Common myeloid progenitor, CD34-positive (primary cell): ENCODE measurements around the gene CWC15.

Source experiments
- CTCF ChIA-PET: fragments of 350-600 bp; sonication (Branson Sonifier 250); formaldehyde crosslinking; loops from one replicate; lab custom pipeline; 2021; ENCODE audit warnings: antibody characterized with exemption; lab: Charles Lee
- POLR2A ChIA-PET: fragments of 350-600 bp; sonication (Branson Sonifier 250); formaldehyde crosslinking; loops from one replicate; lab custom pipeline; 2021; ENCODE audit warnings: antibody characterized with exemption; lab: Charles Lee
- DNase-seq, 3 donors: peaks; one replicate each; pipeline versions ENCODE4 v3.0.0 to v3.0.0-alpha.2; 2013
- H3K27ac ChIP-seq, 2 experiments: 1 replicate in 1 of 2; 2 replicates in 1 of 2; pipeline ENCODE4 v1.7.0; 2013; ENCODE audit warnings: inconsistent platforms in 2 of 2, low read length in 2 of 2, mild to moderate bottlenecking in 2 of 2, low read depth in 1 of 2, moderate library complexity in 1 of 2; ENCODE audit not compliant: severe bottlenecking in 2 of 2, insufficient read depth in 1 of 2, poor library complexity in 1 of 2
- H3K27me3 ChIP-seq, 5 experiments: replicated peaks in 2 of 5; 1 replicate in 3 of 5; 2 replicates in 2 of 5; pipeline versions ENCODE4 v1.6.1 to v1.7.0; 2013; ENCODE audit warnings: low read length in 4 of 5, mild to moderate bottlenecking in 2 of 5, moderate library complexity in 2 of 5, inconsistent platforms in 1 of 5; ENCODE audit not compliant: insufficient read depth in 5 of 5, control insufficient read depth in 4 of 5
- H3K36me3 ChIP-seq, 4 experiments: 1 replicate in 2 of 4; 2 replicates in 2 of 4; pipeline versions ENCODE4 v1.6.1 to v1.7.0; 2013; ENCODE audit warnings: low read length in 3 of 4, control low read depth in 1 of 4, mild to moderate bottlenecking in 1 of 4; ENCODE audit not compliant: control insufficient read depth in 4 of 4, insufficient read depth in 4 of 4
- H3K4me1 ChIP-seq, 4 experiments: 1 replicate in 3 of 4; 2 replicates in 1 of 4; pipeline versions ENCODE4 v1.6.1 to v1.7.1; 2013; ENCODE audit warnings: low read length in 3 of 4, mild to moderate bottlenecking in 3 of 4, control low read depth in 1 of 4, inconsistent platforms in 1 of 4, moderate library complexity in 1 of 4; ENCODE audit not compliant: control insufficient read depth in 4 of 4, insufficient read depth in 4 of 4; ENCODE audit errors: control extremely low read depth in 1 of 4
- H3K4me3 ChIP-seq, 7 experiments: 1 replicate in 4 of 7; 2 replicates in 3 of 7; pipeline versions ENCODE4 v1.5.1 to v1.7.0; 2013; ENCODE audit warnings: mild to moderate bottlenecking in 7 of 7, low read length in 6 of 7, moderate library complexity in 6 of 7, inconsistent platforms in 2 of 7, low read depth in 2 of 7, control low read depth in 1 of 7; ENCODE audit not compliant: insufficient read depth in 4 of 7, control insufficient read depth in 1 of 7; ENCODE audit errors: extremely low read depth in 1 of 7
- H3K9me3 ChIP-seq, 5 experiments: 1 replicate in 4 of 5; 2 replicates in 1 of 5; pipeline versions ENCODE4 v1.6.1 to v1.7.1; 2013; ENCODE audit warnings: low read length in 4 of 5, mild to moderate bottlenecking in 2 of 5, inconsistent platforms in 1 of 5, low read depth in 1 of 5, moderate library complexity in 1 of 5; ENCODE audit not compliant: control insufficient read depth in 4 of 5, insufficient read depth in 2 of 5; ENCODE audit errors: control extremely low read depth in 1 of 5
- WGBS: methylation state at CpG from one replicate; pipeline ENCODE4 v1.1.5; 2013; ENCODE audit not compliant: insufficient coverage; 5-methylcytosine and 5-hydroxymethylcytosine counted together

CWC15 gene

GRCh38 chr11:94972700-94973098, 657 bp downstream of the CWC15 start:
- H3K4me1 ChIP-seq = peaks cover 6 to 15% (median 9%) of the 10 kb centered on the region in 4 experiments
- peak overlapping the region; percentile 89 to 99 (median 95) for H3K4me3 ChIP-seq
- CTCF ChIA-PET = no interaction called here
- H3K27me3 ChIP-seq = no peaks in the 10 kb centered on the region
- POLR2A ChIA-PET = interaction anchor here (0.7 to 0.8 kb wide), 2 partner anchors 11 to 44 kb away, joined by 3 to 4 read pairs; no protein-coding TSS in a partner anchor
- no peaks in the 10 kb centered on the region for H3K9me3 ChIP-seq
- peak overlapping the region; percentile 75 to 89 for H3K27ac ChIP-seq
- H3K36me3 ChIP-seq = peaks cover 17 to 38% (median 29%) of the 10 kb centered on the region in 4 experiments
- peak; percentile 13 to 71 (median 63) for DNase-seq
- WGBS = 0% methylated on average over 1 of the region's 5 CpGs

DNA sequence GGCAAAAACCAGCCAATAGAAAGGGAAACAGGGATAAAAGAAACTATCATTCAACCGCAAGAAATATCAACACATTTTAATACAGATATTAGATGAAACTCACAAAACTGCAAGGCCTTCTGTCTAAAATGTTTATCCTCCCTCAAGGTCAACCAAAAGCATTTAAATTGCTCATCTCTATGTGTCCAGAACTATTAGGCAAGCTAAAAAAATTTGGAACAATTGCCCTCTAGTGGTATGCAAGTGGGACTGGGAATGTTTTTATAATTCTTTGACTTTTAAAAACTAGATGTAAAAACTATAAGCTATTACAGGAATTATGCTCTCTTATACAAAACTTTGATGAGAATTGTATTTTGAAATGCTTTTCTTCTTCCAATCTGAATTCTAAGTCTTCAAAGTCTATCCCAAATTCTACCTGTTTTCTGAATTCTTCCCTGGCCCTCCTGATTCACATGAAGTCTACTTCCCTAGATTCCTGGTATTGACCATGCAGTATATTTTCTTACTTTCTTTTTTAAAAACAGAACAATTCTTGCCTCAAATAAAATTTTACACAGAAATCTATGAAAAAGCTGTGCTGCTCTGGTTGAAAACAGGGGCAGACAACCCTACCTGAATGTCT, 4.9 kb downstream of the CWC15 start:
- no CpG with 5 or more reads among the region's 1 CpG for WGBS
- POLR2A ChIA-PET = no interaction called here

DNA sequence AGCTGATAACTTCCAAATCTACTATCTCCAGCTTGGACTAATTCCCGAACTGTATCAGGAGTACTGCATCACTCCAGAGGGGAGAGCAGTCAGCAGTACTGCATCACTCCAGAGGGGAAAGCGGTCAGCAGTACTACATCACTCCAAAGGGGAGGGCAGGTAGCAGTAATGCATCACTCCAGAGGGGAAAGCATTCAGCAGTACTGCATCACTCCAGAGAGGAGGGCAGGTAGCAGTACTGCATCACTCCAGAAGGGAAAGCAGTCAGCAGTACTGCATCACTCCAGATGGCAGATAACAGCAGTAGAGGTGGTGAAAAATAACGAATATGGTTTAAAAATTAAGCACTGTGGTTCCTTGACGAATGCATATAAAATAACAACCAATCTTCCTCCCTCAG, 8.4 kb downstream of the CWC15 start:
- POLR2A ChIA-PET = no interaction called here
- peak in 2 of 3 donors; percentile 18 to 29 for DNase-seq
- 100% methylated on average over 2 of the region's 4 CpGs for WGBS
- peaks cover 37 to 86% (median 61%) of the 10 kb centered on the region in 4 experiments for H3K36me3 ChIP-seq
- no peaks in the 10 kb centered on the region for H3K27me3 ChIP-seq
- CTCF ChIA-PET = interaction anchor here (1.3 to 1.4 kb wide), 3 partner anchors 8 to 189 kb away, joined by 3 to 4 read pairs (median 3); no protein-coding TSS in a partner anchor
- H3K9me3 ChIP-seq = no peaks in the 10 kb centered on the region
- no peak overlapping the region for H3K4me3 ChIP-seq
- no peaks in the 10 kb centered on the region for H3K4me1 ChIP-seq
- no peak overlapping the region for H3K27ac ChIP-seq

More for the DNA sequence above, 4.9 kb downstream of the CWC15 start:
- CTCF ChIA-PET = interaction anchor here (1.0 to 3.2 kb wide), 9 partner anchors 18 to 345 kb away, joined by 4 to 20 read pairs (median 5); partner anchors contain the start of gene SRSF8
- H3K4me1 ChIP-seq = peaks cover 6 to 12% (median 9%) of the 10 kb centered on the region in 4 experiments
- DNase-seq = peak; percentile 16 to 33 (median 33)
- no peaks in the 10 kb centered on the region for H3K27me3 ChIP-seq
- no peak overlapping the region for H3K27ac ChIP-seq
- peaks cover 29 to 76% (median 56%) of the 10 kb centered on the region in 4 experiments for H3K36me3 ChIP-seq
- H3K4me3 ChIP-seq = no peak overlapping the region
- no peaks in the 10 kb centered on the region for H3K9me3 ChIP-seq

GRCh38 chr11:94961255-94961654, 12.1 kb downstream of the CWC15 start:
- WGBS = 100% methylated on average over 1 of the region's 1 CpG
- no peak overlapping the region for H3K4me3 ChIP-seq
- no peak for DNase-seq

DNA sequence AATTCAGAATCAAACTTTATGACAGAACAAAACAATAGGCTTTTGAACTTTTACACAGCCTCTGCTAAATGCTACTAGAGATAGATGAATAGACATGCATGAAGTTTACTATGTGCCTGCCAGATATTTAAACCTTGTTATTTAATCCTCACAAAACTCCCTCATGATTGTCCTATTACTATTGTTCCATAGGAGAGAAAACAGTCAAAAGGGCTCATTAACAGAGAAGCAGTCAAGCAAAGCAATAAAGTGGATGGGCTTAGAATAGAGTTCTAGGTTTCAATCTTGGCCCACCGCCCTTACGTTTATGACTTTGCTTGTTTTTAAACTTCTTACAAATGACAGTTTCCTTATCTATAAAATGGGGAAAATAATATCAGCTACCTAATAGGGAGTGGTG, 12.9 kb downstream of the CWC15 start:
- Histone ChIP-seq H3K36me3 (peaks cover 23 to 60% (median 38%) of the 10 kb centered on the region in 4 experiments), H3K4me3 (no peak overlapping the region), H3K27ac (no peak overlapping the region), H3K4me1 (no peaks in the 10 kb centered on the region), H3K27me3 (no peaks in the 10 kb centered on the region), H3K9me3 (no peaks in the 10 kb centered on the region)
- POLR2A ChIA-PET = no interaction called here
- DNase-seq = no peak
- CTCF ChIA-PET = interaction anchor here (0.6 to 1.6 kb wide), 2 partner anchors 104 to 185 kb away, joined by 3 read pairs; no protein-coding TSS in a partner anchor
- WGBS = no CpG with 5 or more reads among the region's 2 CpGs

More at GRCh38 chr11:94961255-94961654, 12.1 kb downstream of the CWC15 start:
- peaks cover 27 to 68% (median 46%) of the 10 kb centered on the region in 4 experiments for H3K36me3 ChIP-seq
- ChIA-PET CTCF (interaction anchor here (1.3 to 1.9 kb wide), 4 partner anchors 15 to 186 kb away, joined by 3 to 4 read pairs (median 3); no protein-coding TSS in a partner anchor), POLR2A (interaction anchor here (1.1 kb wide), 1 partner anchor 12 kb away, joined by 3 read pairs; the partner anchor contains the start of gene CWC15)
- no peaks in the 10 kb centered on the region for H3K9me3 ChIP-seq
- no peaks in the 10 kb centered on the region for H3K27me3 ChIP-seq
- no peaks in the 10 kb centered on the region for H3K4me1 ChIP-seq
- H3K27ac ChIP-seq = no peak overlapping the region

DNA sequence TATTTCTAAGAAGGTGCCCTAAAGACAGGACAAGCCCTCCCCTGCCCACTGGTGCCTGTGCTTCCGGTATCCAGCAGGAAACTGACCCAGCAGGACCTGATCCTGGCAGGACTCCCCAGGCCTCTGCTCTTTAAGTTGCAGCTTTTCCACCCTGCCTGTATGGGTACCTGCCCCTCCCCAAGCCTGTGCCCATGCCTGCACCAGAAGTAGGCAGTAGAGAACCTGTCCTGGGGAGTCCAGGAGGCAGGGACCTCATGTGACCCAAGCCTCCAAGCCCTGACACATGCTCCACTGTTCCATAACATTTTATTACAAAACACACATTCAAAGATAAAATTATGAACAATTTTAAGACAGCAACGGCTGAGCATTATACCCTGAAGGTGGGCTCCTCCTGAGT, 14.2 kb downstream of the CWC15 start:
- Histone ChIP-seq H3K4me3 (no peak overlapping the region), H3K4me1 (no peaks in the 10 kb centered on the region), H3K36me3 (peaks cover 13 to 47% (median 27%) of the 10 kb centered on the region in 4 experiments), H3K9me3 (no peaks in the 10 kb centered on the region), H3K27ac (no peak overlapping the region), H3K27me3 (no peaks in the 10 kb centered on the region)
- ChIA-PET CTCF (no interaction called here), POLR2A (no interaction called here)
- no peak for DNase-seq
- 100% methylated on average over 1 of the region's 2 CpGs for WGBS

DNA sequence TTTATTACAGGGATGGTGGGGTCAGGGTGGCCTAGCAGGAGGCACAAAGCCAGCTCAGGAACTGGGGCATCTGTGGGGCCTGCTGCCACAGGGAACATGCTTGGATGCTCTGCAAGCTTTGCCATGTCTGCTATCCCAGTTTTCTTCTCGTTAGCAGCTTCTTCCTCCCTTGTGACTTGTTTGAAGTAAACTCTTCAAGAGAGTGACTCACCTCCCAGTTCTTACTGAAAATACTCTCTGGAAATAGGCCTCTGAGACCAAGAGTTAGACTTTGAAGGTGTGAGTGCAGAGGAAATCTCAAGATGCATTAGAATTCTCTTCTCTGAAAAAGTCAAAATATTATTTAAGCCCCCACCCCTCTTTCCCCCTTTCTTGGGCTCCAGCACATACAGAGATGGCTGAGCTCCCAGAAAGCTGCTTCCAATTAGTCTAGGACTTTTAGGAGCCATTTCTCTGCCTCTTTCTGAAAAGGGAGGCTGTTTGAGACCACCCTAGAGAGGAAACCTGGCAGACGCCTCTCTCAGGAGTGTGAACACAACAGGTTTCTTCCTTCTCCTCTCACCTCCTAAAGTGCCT, 15.1 kb downstream of the CWC15 start:
- Histone ChIP-seq H3K36me3 (peaks cover 9 to 37% (median 23%) of the 10 kb centered on the region in 4 experiments), H3K9me3 (no peaks in the 10 kb centered on the region), H3K4me1 (no peaks in the 10 kb centered on the region), H3K27ac (no peak overlapping the region), H3K27me3 (no peaks in the 10 kb centered on the region), H3K4me3 (no peak overlapping the region)
- no CpG with 5 or more reads among the region's 2 CpGs for WGBS
- POLR2A ChIA-PET = no interaction called here
- DNase-seq = no peak
- CTCF ChIA-PET = no interaction called here
